ENCODE data around the gene NUMB. TPM values are rescaled to one million over a fixed set of nuclear protein-coding genes. Genes with fewer than 3 reads are reported as not detected.

Gene NUMB
- total and polyA plus RNA-seq, 2 of the 4 experiments (the other 2 are of a cell fraction), result 45.9 to 114 TPM

DNA sequence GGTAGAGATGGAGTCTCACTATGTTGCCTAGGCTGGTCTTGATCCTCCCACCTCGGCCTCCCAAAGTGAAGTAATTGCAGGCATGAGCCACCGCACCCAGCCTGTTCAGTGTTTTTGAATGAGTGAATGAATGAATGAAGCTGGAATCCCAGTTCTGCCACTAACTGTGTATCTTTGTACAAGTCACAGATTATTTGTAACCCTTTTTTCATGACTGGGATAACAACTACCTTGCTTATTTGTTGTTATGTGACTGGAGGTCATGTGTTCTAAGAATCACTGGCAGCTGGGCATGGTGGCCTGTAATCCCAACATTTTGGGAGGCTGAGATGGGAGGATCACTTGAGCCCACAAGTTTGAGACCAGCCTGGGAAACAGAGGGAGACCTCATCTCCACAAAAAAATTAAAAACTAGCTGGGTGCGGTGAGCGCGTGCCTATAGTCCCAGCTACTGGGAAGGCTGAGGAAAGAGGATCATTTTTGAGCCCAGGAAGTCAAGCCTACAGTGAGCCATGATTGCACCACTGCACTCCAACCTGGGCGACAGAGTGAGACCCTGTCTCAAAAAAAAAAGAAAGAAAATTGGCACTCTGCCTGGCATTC, 13.3 kb upstream of the NUMB start:
- Histone ChIP-seq H3K4ac (ENCODE audit: low read depth, low read length) (no peak overlapping the region), H2AK5ac (ENCODE audit: low read depth, low read length) (no peak overlapping the region), H3K27ac (ENCODE audit: insufficient read depth, low read length) (no peak overlapping the region), H3K18ac (ENCODE audit: low read depth, low read length) (no peak overlapping the region), H3K9me3 (ENCODE audit: control insufficient read depth, insufficient read depth, low read length) (no peaks in the 10 kb centered on the region), H2AK9ac (replicated peaks; ENCODE audit: low read depth, low read length, poor library complexity) (peak overlapping the region; percentile 58), H4K91ac (ENCODE audit: insufficient read depth, low read depth, low read length) (no peak overlapping the region), H2AFZ (replicated peaks; ENCODE audit: low read length, poor library complexity) (no peak overlapping the region), H3K27me3 (ENCODE audit: control insufficient read depth, insufficient read depth, low read length) (no peaks in the 10 kb centered on the region), H3K36me3 (ENCODE audit: control insufficient read depth, insufficient read depth, low read length) (no peaks in the 10 kb centered on the region), H3K4me2 (ENCODE audit: low read depth, low read length) (no peak overlapping the region), H2BK15ac (ENCODE audit: low read depth, low read length) (no peak overlapping the region), H2BK5ac (ENCODE audit: low read depth, low read length, poor library complexity, severe bottlenecking) (no peak overlapping the region), H2BK120ac (ENCODE audit: low read depth, low read length) (no peak overlapping the region), H2BK20ac (ENCODE audit: low read depth, low read length) (no peak overlapping the region), H3K56ac (ENCODE audit: extremely low read depth, insufficient read depth, low read length) (no peak overlapping the region), H3K14ac (replicated peaks; ENCODE audit: low read depth, low read length) (no peak overlapping the region), H4K8ac (ENCODE audit: low read depth in 2 of 2, low read length in 2 of 2) (no peak overlapping the region), H3K9me1 (ENCODE audit: insufficient read depth, low read length) (peaks cover 14% of the 10 kb centered on the region), H3K4me3 (ENCODE audit: insufficient read depth, low read depth, low read length) (no peak overlapping the region), H3K9ac (ENCODE audit: low read depth, low read length) (no peak overlapping the region), H3K23ac (ENCODE audit: low read depth, low read length) (no peak overlapping the region), H3K79me1 (ENCODE audit: low read depth in 1 of 2, low read length in 2 of 2) (peaks cover 3 to 21% of the 10 kb centered on the region in 2 experiments; a peak in 2 of 4 replicates), H4K5ac (ENCODE audit: low read depth, low read length) (no peak overlapping the region), H4K20me1 (ENCODE audit: insufficient read depth, low read length) (no peaks in the 10 kb centered on the region), H3K4me1 (ENCODE audit: control insufficient read depth, insufficient read depth, low read length) (peaks cover 14% of the 10 kb centered on the region)
- BruUV-seq (replicated peaks), result no TSS peak
- 100% methylated on average over 3 of the region's 6 CpGs; no CpG with 5 or more reads in 1 of the 2 experiments for WGBS, 2 experiments (ENCODE audit: extremely low coverage in 2 of 2, insufficient read length in 1 of 2)
- ChIA-PET POLR2A (ENCODE audit: unreplicated experiment) (no interaction called here), CTCF (interaction anchor here (0.7 to 2.1 kb wide), 5 partner anchors 8 to 299 kb away, joined by 3 to 10 read pairs (median 3); no protein-coding TSS in a partner anchor)
- TF ChIP-seq RCOR1 (IDR thresholded peaks at IDR 0.05; ENCODE audit: insufficient replicate concordance, low read length) (peak; percentile 69), CEBPB (IDR thresholded peaks at IDR 0.05; ENCODE audit: low read depth, low read length) (no peak)
- intact Hi-C loops (cut with micrococcal nuclease) (loop anchor here (1.0 kb wide), 3 partner anchors 162 to 298 kb away; no protein-coding TSS in a partner anchor), dilution Hi-C loops (cut with HindIII; ENCODE audit: low sequenced_read_pairs, unreplicated experiment) (loop anchor here (25.0 kb wide), 1 partner anchor 184 kb away; no protein-coding TSS in a partner anchor), in situ Hi-C loops (cut with MboI; ENCODE audit: low sequenced_read_pairs) (loop anchor here (5.0 kb wide), 1 partner anchor 174 kb away; no protein-coding TSS in a partner anchor)
- DNase-seq (no peak), ATAC-seq (ENCODE audit: low read depth) (no peak)

All from IMR-90 (cell line).